GM23248 (cell line): ENCODE measurements around the gene GRIA3.

Source experiments
- EZH2 ChIP-seq: fragments of 200-600 bp; sonication (generic); IDR thresholded peaks from 2 replicates; pipeline ENCODE4 v1.6.1; 2018; ENCODE audit warnings: antibody characterized with exemption, mild to moderate bottlenecking; ENCODE audit not compliant: insufficient read depth, poor library complexity, severe bottlenecking
- EZH2phosphoT487 ChIP-seq: fragments of 200-600 bp; sonication (generic); IDR thresholded peaks from 2 replicates; pipeline ENCODE4 v1.6.1; 2018; ENCODE audit warnings: antibody characterized with exemption, moderate library complexity, mild to moderate bottlenecking, low read depth; ENCODE audit not compliant: insufficient read depth

- no peak for TF ChIP-seq EZH2
- TF ChIP-seq EZH2phosphoT487, result no peak
Observed at GRCh38 chrX:123140454-123140853, 43.6 kb upstream of the GRIA3 start.
